GM12892 (cell line): ENCODE results near the gene KLHDC8A.

Source experiments
- POLR2A ChIP-seq: IDR thresholded peaks from 2 replicates; pipeline ENCODE4 v1.6.1; 2011; ENCODE audit warnings: low read depth, low read length, control low read depth
- POLR2AphosphoS5 ChIP-seq: IDR thresholded peaks from 2 replicates; pipeline ENCODE4 v1.6.1; 2011; ENCODE audit warnings: low read depth, low read length, control low read depth
- TAF1 ChIP-seq: IDR thresholded peaks from 2 replicates; pipeline ENCODE4 v1.6.1; 2011; ENCODE audit warnings: low read depth, mild to moderate bottlenecking, control low read depth, low read length, borderline replicate concordance

DNA sequence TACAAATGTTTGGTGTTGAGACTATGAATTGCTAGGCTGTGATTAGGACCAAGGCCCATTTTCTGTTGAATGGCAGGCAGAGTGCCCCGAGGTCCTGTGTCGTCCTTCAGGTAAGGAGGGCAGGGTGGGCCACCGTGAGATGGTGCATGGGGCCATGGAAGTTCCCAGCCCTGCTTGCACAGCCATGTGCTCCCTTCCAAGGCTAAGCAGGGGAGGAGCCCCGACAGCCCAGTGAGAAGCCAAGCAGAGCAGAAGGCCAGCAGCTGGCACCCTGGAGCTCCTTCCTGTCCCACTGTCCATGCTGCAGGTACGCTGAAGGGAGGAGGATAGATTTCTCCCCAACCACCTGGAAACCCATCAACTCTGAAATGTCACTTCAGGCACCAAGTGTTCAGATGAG is 27.0 kb downstream of the KLHDC8A start:
- TF ChIP-seq POLR2A, result no peak
- no peak for TF ChIP-seq POLR2AphosphoS5
- no peak for TF ChIP-seq TAF1
